HepG2 (cell line): Measurements from ENCODE around the gene PACRGL. TPM values are rescaled to one million over a fixed set of nuclear protein-coding genes. Genes with fewer than 3 reads are reported as not detected.

ENCODE experiments used
- BORCS8-MEF2B ChIP-seq: sonication (generic); formaldehyde crosslinking; IDR thresholded peaks from 2 replicates; pipeline ENCODE4 v1.8.0; 2022; ENCODE audit warnings: mild to moderate bottlenecking, missing genetic modification reagents
- CAMTA2 ChIP-seq: sonication (generic); formaldehyde crosslinking; IDR thresholded peaks from 2 replicates; pipeline ENCODE4 v1.4.0; 2020; ENCODE audit warnings: mild to moderate bottlenecking, missing genetic modification reagents, borderline replicate concordance
- DNMT1 ChIP-seq: sonication (generic); formaldehyde crosslinking; IDR thresholded peaks from 2 replicates; pipeline ENCODE4 v1.5.1; 2020; ENCODE audit warnings: mild to moderate bottlenecking, missing genetic modification reagents
- GATAD1 ChIP-seq: IDR thresholded peaks from 2 replicates; pipeline ENCODE4 v1.6.1; 2016; ENCODE audit warnings: missing genetic modification reagents, missing compliant biosample characterization
- KDM2A ChIP-seq: sonication (generic); formaldehyde crosslinking; IDR thresholded peaks from 2 replicates; pipeline ENCODE4 v1.4.0; 2020; ENCODE audit warnings: low read depth, missing genetic modification reagents, borderline replicate concordance
- KLF6 ChIP-seq: IDR thresholded peaks from 2 replicates; pipeline ENCODE4 v1.8.0; 2016; ENCODE audit warnings: missing biosample characterization, missing genetic modification reagents
- MYNN ChIP-seq: sonication (generic); formaldehyde crosslinking; IDR thresholded peaks from 2 replicates; pipeline ENCODE4 v1.4.0; 2020; ENCODE audit warnings: mild to moderate bottlenecking, low read depth, missing genetic modification reagents
- PITX1 ChIP-seq: sonication (generic); formaldehyde crosslinking; IDR thresholded peaks from 2 replicates; pipeline ENCODE4 v1.5.1; 2020; ENCODE audit warnings: mild to moderate bottlenecking, missing genetic modification reagents
- PTBP1 ChIP-seq: fragments of 200-400 bp; formaldehyde crosslinking; IDR thresholded peaks from 2 replicates; pipeline ENCODE4 v1.6.1; 2018; ENCODE audit warnings: low read length, low read depth; ENCODE audit not compliant: poor library complexity, severe bottlenecking
- SATB2 ChIP-seq: sonication (generic); formaldehyde crosslinking; IDR thresholded peaks from 2 replicates; pipeline ENCODE4 v1.5.0; 2020; ENCODE audit warnings: missing genetic modification reagents
- SMARCE1 ChIP-seq: fragments of 450-650 bp; IDR thresholded peaks from 2 replicates; pipeline ENCODE4 v1.6.1; 2017; ENCODE audit warnings: borderline replicate concordance
- SMYD3 ChIP-seq: sonication (generic); formaldehyde crosslinking; IDR thresholded peaks from 2 replicates; pipeline ENCODE4 v1.8.1; 2023; ENCODE audit warnings: mild to moderate bottlenecking, missing genetic modification reagents
- SOX13 ChIP-seq, 3 experiments: fragments of 450-650 bp in 1 of 3; sonication (generic) in 1 of 3; formaldehyde crosslinking in 1 of 3; IDR thresholded peaks in 2 of 3; conservative IDR thresholded peaks in 1 of 3; 2 replicates each; pipeline versions ENCODE4 v1.5.0 to v1.6.1; 2016 to 2020; ENCODE audit warnings: antibody characterized with exemption in 1 of 3, mild to moderate bottlenecking in 1 of 3, missing compliant biosample characterization in 1 of 3, missing genetic modification reagents in 1 of 3, moderate library complexity in 1 of 3
- SRF ChIP-seq: IDR thresholded peaks from 2 replicates; pipeline ENCODE4 v1.6.1; 2011; ENCODE audit warnings: mild to moderate bottlenecking, low read depth, low read length, moderate library complexity
- SRY ChIP-seq: sonication (generic); formaldehyde crosslinking; IDR thresholded peaks from 2 replicates; pipeline ENCODE4 v1.8.0; 2022; ENCODE audit warnings: mild to moderate bottlenecking, missing genetic modification reagents
- SYNCRIP ChIP-seq: fragments of 200-400 bp; formaldehyde crosslinking; IDR thresholded peaks from 2 replicates; pipeline ENCODE4 v1.6.1; 2018; ENCODE audit warnings: mild to moderate bottlenecking, low read depth, low read length; ENCODE audit not compliant: insufficient read depth
- YEATS4 ChIP-seq: sonication (generic); formaldehyde crosslinking; IDR thresholded peaks from 2 replicates; pipeline ENCODE4 v1.4.0; 2020; ENCODE audit warnings: missing genetic modification reagents, borderline replicate concordance
- ZFP41 ChIP-seq: sonication (generic); formaldehyde crosslinking; IDR thresholded peaks from 2 replicates; pipeline ENCODE4 v1.4.0; 2020; ENCODE audit warnings: mild to moderate bottlenecking, missing genetic modification reagents, borderline replicate concordance
- ZNF205 ChIP-seq: IDR thresholded peaks from 2 replicates; pipeline ENCODE4 v1.6.1; 2018; ENCODE audit warnings: missing biosample characterization, missing genetic modification reagents
- ZNF30 ChIP-seq: sonication (generic); formaldehyde crosslinking; IDR thresholded peaks from 2 replicates; pipeline ENCODE4 v1.5.0; 2020; ENCODE audit warnings: mild to moderate bottlenecking, missing genetic modification reagents
- ZNF335 ChIP-seq: sonication (generic); formaldehyde crosslinking; IDR thresholded peaks from 2 replicates; pipeline ENCODE4 v1.4.0; 2020; ENCODE audit warnings: missing genetic modification reagents
- ZNF431 ChIP-seq: sonication (generic); formaldehyde crosslinking; IDR thresholded peaks from 2 replicates; pipeline ENCODE4 v1.9.0; 2022; ENCODE audit warnings: missing genetic modification reagents, low read depth, mild to moderate bottlenecking, borderline replicate concordance
- ZNF460 ChIP-seq: sonication (generic); formaldehyde crosslinking; IDR thresholded peaks from 2 replicates; pipeline ENCODE4 v1.5.1; 2020; ENCODE audit warnings: missing genetic modification reagents, mild to moderate bottlenecking, borderline replicate concordance
- ZNF558 ChIP-seq: sonication (generic); formaldehyde crosslinking; IDR thresholded peaks from 2 replicates; pipeline ENCODE4 v1.9.0; 2022; ENCODE audit warnings: mild to moderate bottlenecking, missing genetic modification reagents, borderline replicate concordance
- ZNF781 ChIP-seq: sonication (generic); formaldehyde crosslinking; IDR thresholded peaks from 2 replicates; pipeline ENCODE4 v1.5.1; 2020; ENCODE audit warnings: borderline replicate concordance, mild to moderate bottlenecking, missing genetic modification reagents; ENCODE audit errors: not compliant biosample characterization
- ZNF883 ChIP-seq: sonication (generic); formaldehyde crosslinking; IDR thresholded peaks from 2 replicates; pipeline ENCODE4 v1.5.1; 2020; ENCODE audit warnings: mild to moderate bottlenecking, missing genetic modification reagents; ENCODE audit errors: not compliant biosample characterization
- ZSCAN25 ChIP-seq: sonication (generic); formaldehyde crosslinking; IDR thresholded peaks from 2 replicates; pipeline ENCODE4 v1.8.0; 2022; ENCODE audit warnings: mild to moderate bottlenecking, missing genetic modification reagents
- ZSCAN5A ChIP-seq: sonication (generic); formaldehyde crosslinking; IDR thresholded peaks from 2 replicates; pipeline ENCODE4 v1.8.0; 2022; ENCODE audit warnings: mild to moderate bottlenecking, missing genetic modification reagents, borderline replicate concordance
- polyA plus RNA-seq, 8 experiments: library from polyadenylated mRNA; depleted of rRNA in 3 of 8; stranded (reverse) in 7 of 8; unstranded in 1 of 8; fragments of >200 nt; fragmentation: Illumina TruSeq in 4 of 8; extraction: Trizol in 4 of 8; gene quantifications; 2 replicates each; pipeline versions ENCODE4 v1.2.1 to v1.2.3, GENCODE V29; 2011 to 2016; ENCODE audit warnings: low read depth in 4 of 8, missing spikeins in 1 of 8, mixed read lengths in 1 of 8; ENCODE audit not compliant: insufficient read depth in 1 of 8
- total RNA-seq, 5 experiments: library from RNA; depleted of rRNA; stranded (reverse); fragments of >200 nt; fragmentation: Illumina TruSeq; extraction: Trizol; gene quantifications; 2 replicates each; pipeline ENCODE4 v1.2.3, GENCODE V29; 2016; ENCODE audit warnings: low read depth in 1 of 5
- TF ChIP-seq, protein P1 (sequence below): sonication (generic); formaldehyde crosslinking; conservative IDR thresholded peaks from 2 replicates; pipeline ENCODE4 v1.8.0; 2022; ENCODE audit warnings: low read depth, missing genetic modification reagents

PACRGL gene
- total and polyA plus RNA-seq, 2 of the 13 experiments (the other 11 are each of a cell fraction or from before 2014, with no cell fraction given), result 5.8 to 15.1 TPM

- TF ChIP-seq ZNF781 (CRISPR knock-in tag), result peak; percentile 50
- peak; percentile 84 for TF ChIP-seq KDM2A (CRISPR knock-in tag)
- TF ChIP-seq PITX1 (CRISPR knock-in tag), result peak; percentile 57; the same call in 1 of the 2 replicates
- TF ChIP-seq KLF6 (CRISPR knock-in tag), result no peak
- TF ChIP-seq DNMT1 (CRISPR knock-in tag), result no peak
- TF ChIP-seq ZNF460 (CRISPR knock-in tag), result no peak
- no peak for TF ChIP-seq MYNN (CRISPR knock-in tag)
- TF ChIP-seq SYNCRIP, result no peak
- TF ChIP-seq YEATS4 (CRISPR knock-in tag), result peak; percentile 46; the same call in 1 of the 2 replicates
- no peak for TF ChIP-seq ZNF335 (CRISPR knock-in tag)
- no peak for TF ChIP-seq BORCS8-MEF2B (CRISPR knock-in tag)
- no peak for TF ChIP-seq ZNF30 (CRISPR knock-in tag)
- TF ChIP-seq ZNF558 (CRISPR knock-in tag), result no peak
- TF ChIP-seq ZFP41, result no peak
- TF ChIP-seq ZNF431 (CRISPR knock-in tag), result no peak
- TF ChIP-seq GATAD1 (CRISPR knock-in tag), result peak; percentile 97
- TF ChIP-seq SMYD3 (CRISPR knock-in tag), result no peak
- TF ChIP-seq SRY (CRISPR knock-in tag), result no peak
- 0 out of 2 replicates have a peak, but pooled peaks have one; percentile 18 for TF ChIP-seq ZNF205 (CRISPR knock-in tag)
- no peak for TF ChIP-seq SATB2 (CRISPR knock-in tag)
- no peak for TF ChIP-seq SOX13 (IDR thresholded peaks at IDR 0.05)
- no peak for TF ChIP-seq SOX13 (CRISPR knock-in tag; conservative IDR thresholded peaks at IDR 0.05 in 1 of 2, IDR thresholded peaks at IDR 0.05 in 1 of 2)
- TF ChIP-seq ZSCAN5A, result peak; percentile 32; the same call in 1 of the 2 replicates
- no peak for TF ChIP-seq ZSCAN25
- no peak for TF ChIP-seq SMARCE1
- no peak for TF ChIP-seq SRF
- TF ChIP-seq, protein P1, sequence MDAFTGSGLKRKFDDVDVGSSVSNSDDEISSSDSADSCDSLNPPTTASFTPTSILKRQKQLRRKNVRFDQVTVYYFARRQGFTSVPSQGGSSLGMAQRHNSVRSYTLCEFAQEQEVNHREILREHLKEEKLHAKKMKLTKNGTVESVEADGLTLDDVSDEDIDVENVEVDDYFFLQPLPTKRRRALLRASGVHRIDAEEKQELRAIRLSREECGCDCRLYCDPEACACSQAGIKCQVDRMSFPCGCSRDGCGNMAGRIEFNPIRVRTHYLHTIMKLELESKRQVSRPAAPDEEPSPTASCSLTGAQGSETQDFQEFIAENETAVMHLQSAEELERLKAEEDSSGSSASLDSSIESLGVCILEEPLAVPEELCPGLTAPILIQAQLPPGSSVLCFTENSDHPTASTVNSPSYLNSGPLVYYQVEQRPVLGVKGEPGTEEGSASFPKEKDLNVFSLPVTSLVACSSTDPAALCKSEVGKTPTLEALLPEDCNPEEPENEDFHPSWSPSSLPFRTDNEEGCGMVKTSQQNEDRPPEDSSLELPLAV (CRISPR knock-in tag), result no peak
- no peak for TF ChIP-seq PTBP1
- TF ChIP-seq CAMTA2 (CRISPR knock-in tag), result 0 out of 2 replicates have a peak, but pooled peaks have one; percentile 46
- TF ChIP-seq ZNF883 (CRISPR knock-in tag), result no peak
These were observed at the start of gene PACRGL (continued) for GRCh38 chr4:20700007-20700761.
